Measurements from ENCODE around the gene RTL5.

The RTL5 gene

DNA sequence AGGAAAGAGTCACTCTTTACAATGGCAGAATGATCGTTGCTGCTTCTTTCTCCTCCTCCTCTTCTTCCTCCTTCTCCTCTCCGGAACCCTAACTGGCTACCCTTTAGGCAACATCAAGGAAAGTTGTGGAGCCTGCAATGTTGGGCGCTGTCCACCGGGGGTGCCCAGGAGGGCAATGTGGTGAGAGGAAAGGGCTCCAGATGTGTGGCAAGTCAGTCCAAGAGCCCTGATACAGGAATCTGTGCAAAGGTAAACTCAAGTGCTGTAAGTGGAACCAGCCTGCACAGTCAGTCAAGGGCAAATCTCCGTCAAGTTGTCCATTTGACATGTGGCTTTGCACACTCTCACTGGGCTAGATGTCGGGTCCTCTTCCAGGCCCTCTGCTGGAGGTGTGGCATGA is 2.8 kb downstream of the RTL5 start:
- peak; percentile 28 for DNase-seq

DNA sequence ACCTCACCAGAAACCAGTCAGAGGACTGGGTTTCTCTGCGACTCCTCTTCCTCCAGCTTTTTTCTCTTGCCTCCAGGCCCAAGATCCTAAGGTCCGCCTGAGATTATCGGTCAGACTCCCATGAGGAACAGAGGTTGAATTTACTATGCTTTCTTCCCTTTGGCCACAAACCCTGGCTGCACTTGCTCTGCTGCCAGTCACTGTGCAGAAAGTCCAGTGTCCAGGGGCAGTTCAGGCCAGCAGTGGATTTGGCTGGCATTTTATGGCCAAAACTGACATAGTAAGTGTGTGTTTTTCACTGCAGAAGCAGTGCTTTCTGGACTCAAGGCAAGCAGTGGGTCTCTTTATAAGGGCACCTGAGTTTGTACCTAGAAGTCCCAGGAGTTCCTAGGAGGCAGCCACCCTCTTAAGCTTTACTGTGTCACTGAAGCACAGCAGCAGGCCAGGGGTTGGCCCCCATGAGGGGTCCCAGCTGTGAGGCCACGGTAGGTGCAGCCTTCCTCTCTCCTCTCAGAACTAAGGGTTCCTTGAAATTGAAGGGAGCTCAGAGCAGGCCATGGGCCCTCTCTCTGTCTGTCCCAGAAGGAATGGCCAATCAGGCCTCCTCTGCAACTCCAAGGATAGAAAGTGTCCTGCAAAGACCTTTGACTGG is 3.4 kb downstream of the RTL5 start:
- DNase-seq = no peak

DNA sequence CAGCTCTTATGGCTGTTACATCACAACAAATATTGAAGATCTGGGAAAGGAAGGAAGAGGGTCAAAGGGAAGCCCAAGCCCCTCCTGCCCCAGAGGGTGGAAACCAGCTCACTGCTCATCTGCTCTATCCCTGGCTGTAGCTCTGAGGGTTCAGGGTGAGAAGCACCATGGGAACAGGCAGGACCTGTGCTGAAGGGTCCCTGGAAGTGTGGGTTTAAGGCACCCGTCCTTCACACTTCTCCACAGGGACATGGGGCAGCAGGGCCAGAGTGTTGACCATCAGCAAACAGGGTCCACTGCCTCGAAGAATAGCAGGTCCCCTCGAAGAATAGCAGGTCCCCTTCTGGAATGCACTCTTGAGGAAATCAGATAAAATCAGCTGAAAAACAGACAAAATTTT is 4.4 kb downstream of the RTL5 start:
- no peak for DNase-seq

- peak; percentile 84 for DNase-seq
These were observed 5.1 kb downstream of the RTL5 start for GRCh38 chrX:72126539-72127140.

DNA sequence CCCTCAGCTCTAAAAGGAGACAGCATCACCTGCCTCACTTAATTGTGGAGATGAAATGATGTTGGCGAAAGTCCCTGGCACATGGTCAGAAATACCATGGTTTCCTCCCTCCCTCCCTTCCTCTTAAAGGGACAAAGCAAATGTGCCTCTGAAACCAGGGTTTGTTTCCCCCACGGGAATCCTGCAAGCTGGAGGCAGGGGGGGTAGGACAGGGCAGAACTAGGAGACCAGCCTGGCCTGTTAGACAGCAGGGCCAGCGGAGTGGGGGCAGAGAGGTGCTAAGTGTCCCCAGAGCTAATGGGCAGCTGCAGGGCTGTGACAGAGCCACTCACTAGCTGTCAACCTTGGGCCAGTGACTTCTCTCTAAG is 5.7 kb downstream of the RTL5 start:
- DNase-seq = no peak

DNA sequence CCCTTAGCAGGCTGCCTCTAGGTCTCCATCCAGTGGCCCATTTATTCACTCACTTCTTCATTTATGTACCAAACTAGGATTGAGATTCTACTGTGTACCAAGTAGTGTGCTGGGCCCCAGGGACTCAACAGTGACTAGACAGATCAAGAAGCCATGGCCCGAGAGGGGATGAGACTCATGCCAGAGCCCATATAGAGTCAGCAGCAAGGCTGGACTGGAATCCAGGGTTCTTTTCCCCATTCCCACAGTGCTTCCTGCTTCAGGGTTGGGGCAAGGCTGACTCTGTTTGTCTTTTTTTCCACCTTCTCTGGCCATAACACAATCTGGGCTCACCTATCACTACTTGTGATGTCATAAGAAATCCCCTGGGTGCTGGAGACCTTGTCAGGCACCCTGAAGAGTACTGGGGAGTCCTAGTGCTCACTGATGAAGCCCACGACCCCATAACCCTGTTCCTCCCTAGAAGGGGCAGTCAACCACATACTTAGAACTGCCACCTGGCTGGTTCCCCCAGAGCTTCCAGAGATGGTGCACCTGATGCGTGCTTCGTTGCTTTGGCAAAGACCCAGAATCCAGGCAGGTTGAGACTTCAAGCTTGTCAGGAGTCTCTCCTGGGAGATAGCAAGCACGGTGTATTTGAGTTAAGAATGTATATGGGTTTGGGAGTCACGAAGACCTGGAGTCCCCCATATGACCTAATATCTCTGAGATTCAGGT is 6.2 kb downstream of the RTL5 start:
- DNase-seq = no peak

GRCh38 chrX:72124540-72125201 is 7.0 kb downstream of the RTL5 start:
- DNase-seq = no peak

DNA sequence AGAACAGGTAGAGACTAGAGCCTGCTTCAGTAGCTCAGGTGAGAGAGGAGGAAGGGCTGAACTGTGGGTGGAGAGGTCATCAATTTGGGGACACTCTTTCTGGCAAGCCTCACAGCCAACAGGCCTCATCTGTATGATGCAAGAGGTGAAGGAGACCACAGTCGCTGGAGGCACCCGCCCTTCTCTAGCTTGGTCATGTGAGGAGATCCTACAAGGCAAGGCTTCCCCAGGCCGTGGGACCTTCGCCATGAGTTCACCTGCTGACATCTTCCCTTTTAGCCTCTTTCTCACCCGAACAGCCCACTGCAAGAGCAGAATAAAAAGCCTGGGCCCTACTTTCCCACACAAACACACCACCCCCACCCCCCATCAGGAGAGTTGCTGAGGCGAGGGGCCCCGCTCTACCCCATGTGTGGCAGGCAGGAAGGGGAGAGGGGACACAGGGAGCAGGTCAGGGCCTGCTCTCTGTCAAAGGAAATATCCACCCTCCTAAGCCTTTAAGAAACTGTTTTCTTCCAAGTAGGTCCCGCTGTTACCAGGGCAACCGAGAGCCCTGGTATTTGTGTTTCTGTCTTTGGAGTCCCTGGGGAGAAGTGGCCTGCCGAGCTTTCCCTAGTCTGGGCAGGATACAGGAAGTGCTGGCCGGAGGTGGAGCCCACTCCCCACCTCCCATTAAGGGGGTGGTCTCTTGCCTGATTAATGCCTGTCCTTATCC is 8.1 kb downstream of the RTL5 start:
- no peak for DNase-seq

GRCh38 chrX:72122621-72123337 is 8.9 kb downstream of the RTL5 start:
- no peak for DNase-seq

DNA sequence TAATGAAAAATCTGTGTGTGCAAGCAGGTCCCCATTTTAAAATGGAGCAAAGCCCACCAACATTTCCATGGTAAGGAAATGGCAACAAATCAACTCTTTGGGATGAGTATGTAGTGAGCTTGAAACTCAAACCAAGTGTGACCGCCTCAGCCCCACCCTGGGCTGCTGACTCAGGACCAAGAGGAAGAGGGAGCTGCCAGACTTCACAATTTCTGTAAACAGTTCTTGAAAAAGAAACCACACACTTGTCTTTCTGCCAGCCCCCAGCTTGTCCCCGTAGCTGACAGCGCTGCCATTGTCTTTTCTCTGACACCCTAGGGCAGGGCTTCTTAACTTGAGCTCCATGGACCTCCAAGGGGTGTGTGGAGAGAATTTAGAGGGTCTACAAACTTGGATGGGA is 10.3 kb downstream of the RTL5 start:
- peak; percentile 58 for DNase-seq

GRCh38 chrX:72120837-72121236 is 10.9 kb downstream of the RTL5 start:
- no peak for DNase-seq

- DNase-seq = no peak
These were observed 14.0 kb downstream of the RTL5 start for GRCh38 chrX:72117636-72118210.

DNA sequence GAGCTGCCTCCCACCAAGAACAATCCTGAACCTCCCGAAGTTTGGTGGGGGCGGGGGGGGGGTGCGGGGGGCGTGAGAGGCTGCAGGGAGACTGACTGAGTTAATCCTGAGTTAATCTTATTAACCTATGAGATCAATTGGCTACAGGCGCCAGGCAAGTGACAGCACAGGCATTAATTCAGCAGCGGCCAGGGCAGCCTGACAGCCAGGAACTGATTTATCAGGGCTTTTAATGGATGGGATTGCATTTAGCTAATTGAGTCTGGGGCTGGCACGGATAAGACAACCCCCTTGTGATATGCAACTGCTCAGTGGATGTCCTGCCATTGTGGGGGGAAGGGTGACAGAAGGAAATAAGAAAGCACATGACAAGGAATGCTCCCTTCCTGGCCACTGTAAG is 16.3 kb downstream of the RTL5 start:
- no peak for DNase-seq

- DNase-seq = no peak
These were observed 16.9 kb downstream of the RTL5 start for GRCh38 chrX:72114807-72115206.

DNA sequence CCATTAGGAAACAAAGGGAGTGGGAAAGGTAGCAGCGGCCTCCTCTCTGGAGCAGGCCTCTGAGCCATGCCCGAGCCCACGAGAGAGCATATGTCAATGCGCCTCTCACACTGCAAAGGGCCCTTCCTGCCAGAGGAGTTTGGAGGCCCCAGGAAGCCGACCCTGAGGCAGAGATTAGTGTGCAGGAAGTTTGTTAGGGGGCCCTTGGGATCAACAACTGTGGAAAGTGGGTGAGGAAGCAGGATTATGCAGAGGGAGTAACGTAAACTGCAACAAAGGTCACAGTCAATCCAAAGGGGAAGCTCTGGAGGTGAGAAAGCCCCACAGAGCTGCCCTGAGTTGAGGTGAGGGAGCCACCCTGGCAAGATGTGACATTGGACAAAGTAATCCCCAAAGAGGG is 17.4 kb downstream of the RTL5 start:
- no peak for DNase-seq

- no peak for DNase-seq
These were observed 18.3 kb downstream of the RTL5 start for GRCh38 chrX:72113461-72113860.

GRCh38 chrX:72110876-72111708 is 20.6 kb downstream of the RTL5 start:
- DNase-seq = no peak

- no peak for DNase-seq
These were observed 21.5 kb downstream of the RTL5 start for GRCh38 chrX:72110051-72110875.

DNA sequence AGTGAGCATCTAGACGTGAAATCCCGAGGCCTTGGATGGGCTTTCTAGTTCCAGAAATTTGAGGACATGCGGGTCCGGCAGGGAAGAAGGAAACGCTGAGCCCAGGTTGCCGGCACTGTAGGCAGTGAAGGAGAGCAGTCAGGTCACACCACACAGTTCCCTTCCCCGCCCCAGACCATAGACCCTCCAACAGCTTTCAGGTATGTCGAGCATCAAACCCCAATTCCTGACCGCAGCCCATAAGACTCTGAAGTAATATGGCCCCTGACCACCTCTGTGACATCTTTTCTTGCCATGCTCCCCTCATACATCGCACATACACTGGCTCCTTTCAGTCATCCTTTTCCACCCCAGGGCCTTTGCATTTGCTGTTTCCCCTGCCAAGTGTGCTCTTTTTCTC is 23.0 kb downstream of the RTL5 start:
- DNase-seq = no peak

- DNase-seq = no peak
These were observed 23.7 kb downstream of the RTL5 start for GRCh38 chrX:72107841-72108595.

All from activated CD4-positive, alpha-beta T cell treated with anti-CD3 and anti-CD28 coated beads, Interleukin-10, Interleukin-2, amounts not matched to agents 100 ng/mL and 50 ng/mL, durations not matched to agents 16 hours and 8 hours (primary cell).